ENCODE results near the gene ARHGEF16.

DNA sequence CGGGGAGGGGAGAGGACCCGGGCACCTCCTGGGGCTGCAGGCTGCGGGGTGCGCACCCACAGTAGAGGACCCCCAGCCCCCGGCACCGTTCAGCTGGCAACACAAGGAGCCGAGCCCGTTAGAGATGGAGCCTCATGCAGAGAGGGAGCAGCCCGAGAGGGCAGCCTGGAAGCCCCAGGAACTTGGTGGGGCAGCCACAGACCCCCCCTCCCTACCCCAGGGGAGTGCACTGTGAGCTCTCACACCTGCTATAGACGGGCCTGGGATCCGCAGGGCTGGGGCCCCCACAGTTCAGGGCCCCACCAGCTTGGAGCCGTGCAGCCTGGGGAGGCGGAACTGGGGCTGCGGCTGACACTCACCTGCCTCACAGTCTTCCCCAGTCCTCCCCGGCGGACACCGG, 47.0 kb downstream of the ARHGEF16 start:
- TF ChIP-seq EP300 (IDR thresholded peaks at IDR 0.05), result no peak
- TF ChIP-seq, protein P1, sequence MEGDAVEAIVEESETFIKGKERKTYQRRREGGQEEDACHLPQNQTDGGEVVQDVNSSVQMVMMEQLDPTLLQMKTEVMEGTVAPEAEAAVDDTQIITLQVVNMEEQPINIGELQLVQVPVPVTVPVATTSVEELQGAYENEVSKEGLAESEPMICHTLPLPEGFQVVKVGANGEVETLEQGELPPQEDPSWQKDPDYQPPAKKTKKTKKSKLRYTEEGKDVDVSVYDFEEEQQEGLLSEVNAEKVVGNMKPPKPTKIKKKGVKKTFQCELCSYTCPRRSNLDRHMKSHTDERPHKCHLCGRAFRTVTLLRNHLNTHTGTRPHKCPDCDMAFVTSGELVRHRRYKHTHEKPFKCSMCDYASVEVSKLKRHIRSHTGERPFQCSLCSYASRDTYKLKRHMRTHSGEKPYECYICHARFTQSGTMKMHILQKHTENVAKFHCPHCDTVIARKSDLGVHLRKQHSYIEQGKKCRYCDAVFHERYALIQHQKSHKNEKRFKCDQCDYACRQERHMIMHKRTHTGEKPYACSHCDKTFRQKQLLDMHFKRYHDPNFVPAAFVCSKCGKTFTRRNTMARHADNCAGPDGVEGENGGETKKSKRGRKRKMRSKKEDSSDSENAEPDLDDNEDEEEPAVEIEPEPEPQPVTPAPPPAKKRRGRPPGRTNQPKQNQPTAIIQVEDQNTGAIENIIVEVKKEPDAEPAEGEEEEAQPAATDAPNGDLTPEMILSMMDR (IDR thresholded peaks at IDR 0.05), result no peak
